CD4-positive, alpha-beta T cell treated with Interleukin-6 at 100 ng/mL for 8 hours (primary cell): ENCODE measurements around the gene ACIN1.
A peak's percentile ranks its signal among the peaks of the same experiment; 100 is the strongest.
"Not testable (repeated sequence)": the region's sequence is repeated elsewhere in the genome, so short reads cannot be mapped to it uniquely, and the experiment has no call there.

ENCODE experiments used
- DNase-seq: peaks from one replicate; pipeline ENCODE4 v3.0.0-alpha.2; 2020; ENCODE audit warnings: mixed read lengths, low spot score

Gene ACIN1

GRCh38 chr14:23122086-23122485 lies 27.1 kb upstream of the ACIN1 start:
- DNase-seq = no peak

- no peak for DNase-seq
Observed at GRCh38 chr14:23121361-23121771, 26.4 kb upstream of the ACIN1 start.

GRCh38 chr14:23120541-23121251 lies 25.8 kb upstream of the ACIN1 start:
- peak; percentile 83 for DNase-seq

- DNase-seq = peak; percentile 61
Observed at GRCh38 chr14:23119363-23120327, 24.7 kb upstream of the ACIN1 start.

- no peak for DNase-seq
Observed at GRCh38 chr14:23118506-23119362, 23.8 kb upstream of the ACIN1 start, which contains the start of gene CEBPE. CEBPE (minus strand) TSS chr14:23119255; CDS start chr14:23119091, 164 bp downstream.

GRCh38 chr14:23117371-23118020 lies 22.6 kb upstream of the ACIN1 start:
- DNase-seq = no peak

- DNase-seq = no peak
Observed at GRCh38 chr14:23115918-23116317, 21.0 kb upstream of the ACIN1 start.

GRCh38 chr14:23115039-23115731 lies 20.2 kb upstream of the ACIN1 start:
- no peak for DNase-seq

- no peak for DNase-seq
Observed at GRCh38 chr14:23114669-23115038, 19.7 kb upstream of the ACIN1 start.

- no peak for DNase-seq
Observed at GRCh38 chr14:23114120-23114458, 19.2 kb upstream of the ACIN1 start.

- DNase-seq = no peak
Observed at GRCh38 chr14:23113431-23114119, 18.6 kb upstream of the ACIN1 start.

- DNase-seq = no peak
Observed at GRCh38 chr14:23112359-23113178, 17.6 kb upstream of the ACIN1 start.

- DNase-seq = no peak
Observed at GRCh38 chr14:23110579-23111365, 15.8 kb upstream of the ACIN1 start.

- no peak for DNase-seq
Observed at GRCh38 chr14:23109769-23110168, 14.8 kb upstream of the ACIN1 start.

- not testable (repeated sequence) for DNase-seq
Observed at GRCh38 chr14:23108169-23108568, 13.2 kb upstream of the ACIN1 start.

GRCh38 chr14:23107620-23108019 lies 12.7 kb upstream of the ACIN1 start:
- not testable (repeated sequence) for DNase-seq

GRCh38 chr14:23106747-23107045 lies 11.8 kb upstream of the ACIN1 start:
- no peak for DNase-seq

GRCh38 chr14:23105348-23105824 lies 10.4 kb upstream of the ACIN1 start:
- DNase-seq = no peak
